Iris pigment epithelial cell (primary cell): ENCODE measurements around the gene RBM33.
"Not testable (repeated sequence)": the region's sequence is repeated elsewhere in the genome, so short reads cannot be mapped to it uniquely, and the experiment has no call there.

ENCODE experiments used
- DNase-seq: peaks from one replicate; pipeline ENCODE4 v3.0.0-alpha.2; 2011; ENCODE audit warnings: low read depth

Gene RBM33

DNA sequence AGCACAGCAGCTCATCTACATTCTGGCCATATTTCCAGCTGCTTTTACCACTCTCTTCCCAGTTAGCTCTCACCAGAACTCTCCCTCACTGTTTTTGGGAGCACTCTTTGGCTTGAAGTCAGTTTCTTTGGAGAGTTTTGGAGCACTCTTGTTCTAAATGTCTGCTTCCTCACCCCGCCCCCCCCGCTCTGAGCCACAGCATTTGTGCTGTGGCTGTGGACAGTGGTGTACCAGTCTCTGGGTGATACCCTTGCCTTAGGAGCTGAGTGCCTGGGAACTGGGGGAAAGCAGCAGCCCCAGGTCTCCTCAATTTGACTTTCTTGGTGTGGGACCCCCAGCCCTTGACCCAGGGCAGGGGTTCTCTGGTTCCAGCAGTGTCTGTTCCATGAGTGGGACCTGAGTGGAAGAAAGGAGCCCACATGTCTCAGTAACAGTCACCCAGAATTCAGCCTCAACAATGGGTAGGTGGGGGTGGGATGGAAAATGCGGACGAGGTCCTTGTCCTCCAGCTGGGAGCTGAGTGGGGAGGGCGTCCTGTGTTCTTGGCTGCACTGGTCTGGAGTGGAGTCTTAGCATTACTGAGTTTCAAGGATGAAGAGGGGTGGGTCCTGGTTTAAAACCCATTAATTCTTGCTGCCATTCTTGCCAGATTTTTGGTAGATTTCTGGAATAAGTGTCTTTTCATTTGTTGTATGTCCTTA lies 18.0 kb downstream of the RBM33 start:
- DNase-seq, result no peak

DNA sequence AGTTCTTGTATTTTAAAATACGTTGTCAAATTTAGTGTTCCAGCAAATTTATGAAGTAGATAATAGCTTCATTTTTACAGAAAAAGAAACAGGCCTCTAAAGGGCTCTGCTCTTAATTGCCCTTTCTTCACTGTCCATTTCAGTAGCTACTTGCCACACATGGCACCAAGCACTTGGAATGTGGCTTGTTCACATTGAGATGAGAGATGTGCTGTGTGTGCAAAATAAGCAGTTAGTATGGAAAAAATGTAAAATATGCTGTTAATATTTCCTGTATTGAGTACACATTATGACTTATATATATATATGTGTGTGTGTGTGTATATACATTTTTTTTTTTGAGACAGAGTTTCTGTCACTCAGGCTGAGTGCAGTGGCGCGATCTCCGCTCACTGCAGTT lies 19.5 kb downstream of the RBM33 start:
- DNase-seq, result no peak

DNA sequence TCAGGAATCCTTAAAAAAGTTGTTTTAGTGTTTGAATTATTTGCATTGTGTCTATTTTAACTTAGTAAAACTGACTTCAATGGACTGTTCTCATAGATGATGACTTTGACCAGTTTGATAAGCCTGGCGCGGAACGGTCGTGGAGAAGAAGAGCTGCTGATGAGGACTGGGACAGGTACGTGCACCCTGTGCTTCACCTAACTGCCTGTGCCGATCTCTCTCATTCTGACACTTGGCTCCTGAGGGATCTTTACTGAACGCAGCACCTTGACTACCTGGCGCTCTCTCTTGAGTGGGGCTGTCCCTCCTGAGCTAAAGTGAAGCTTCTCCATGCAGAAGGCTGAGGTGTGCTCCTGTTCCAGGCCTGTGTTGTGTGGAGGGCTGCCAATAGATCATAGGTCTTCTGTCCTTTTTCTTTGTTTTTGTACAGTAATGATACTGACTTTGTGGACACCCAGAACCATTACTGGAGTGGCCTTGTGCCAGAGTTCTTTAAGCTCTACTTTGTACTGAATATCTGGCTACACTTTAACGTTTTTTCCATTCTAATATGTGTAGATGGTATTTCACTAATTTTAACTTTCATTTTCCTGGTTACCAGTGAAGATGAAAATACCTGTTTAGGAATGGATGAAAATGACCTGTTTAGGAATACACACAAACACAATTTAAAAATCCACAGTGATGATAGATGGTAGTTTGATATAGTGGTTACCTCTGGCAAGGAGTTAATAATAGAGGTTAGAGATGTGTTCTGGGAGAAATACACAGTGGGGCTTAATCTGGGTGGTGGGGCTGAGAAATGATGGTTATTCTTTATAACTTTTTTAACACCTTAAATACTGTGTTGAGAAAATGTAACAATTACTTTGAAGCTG lies 20.9 kb downstream of the RBM33 start:
- DNase-seq, result no peak

DNA sequence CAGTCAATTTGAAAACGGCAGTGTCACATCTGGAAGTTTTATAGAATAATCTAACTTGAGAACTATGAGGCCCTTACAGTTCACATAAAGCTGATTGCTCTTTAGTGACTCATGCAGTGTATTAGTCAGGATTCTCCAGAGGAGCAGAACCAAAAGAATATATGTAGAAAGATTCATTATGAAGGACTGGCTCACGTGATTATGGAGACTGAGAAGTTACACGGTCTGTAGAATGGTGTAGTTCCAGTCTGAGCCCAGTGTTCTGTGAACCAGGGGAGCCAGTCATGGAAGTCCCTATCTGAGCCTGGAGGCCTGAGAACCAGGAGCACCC lies 21.5 kb downstream of the RBM33 start:
- peak; percentile 91 for DNase-seq

DNA sequence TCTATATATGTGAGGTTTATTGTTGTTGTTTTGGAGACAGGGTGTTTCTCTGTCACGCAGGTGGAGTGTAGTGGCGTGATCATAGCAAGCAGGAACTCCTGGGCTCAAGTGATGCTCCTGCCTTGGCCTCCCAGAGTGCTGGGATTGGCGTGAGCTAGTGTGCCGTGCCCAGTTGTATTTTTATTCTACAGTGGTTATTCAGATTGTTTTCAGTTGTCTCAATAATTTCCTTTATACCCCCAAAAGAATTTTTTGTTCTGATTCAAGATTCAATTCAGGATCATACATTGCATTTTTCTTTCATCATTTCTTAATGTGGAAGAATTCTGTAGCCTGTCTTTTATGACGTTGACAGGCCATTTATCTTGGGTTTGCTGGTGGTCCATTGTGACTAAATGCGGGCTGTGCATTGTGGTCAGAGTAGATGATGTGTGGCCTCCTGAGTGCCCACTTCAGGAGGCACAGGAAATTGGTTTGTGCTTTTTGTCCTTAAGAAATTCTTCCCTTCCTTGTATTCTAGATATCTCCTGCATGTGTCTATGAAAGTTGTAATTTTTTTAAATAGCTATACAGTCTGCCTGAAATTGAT lies 22.9 kb downstream of the RBM33 start:
- DNase-seq, result no peak

DNA sequence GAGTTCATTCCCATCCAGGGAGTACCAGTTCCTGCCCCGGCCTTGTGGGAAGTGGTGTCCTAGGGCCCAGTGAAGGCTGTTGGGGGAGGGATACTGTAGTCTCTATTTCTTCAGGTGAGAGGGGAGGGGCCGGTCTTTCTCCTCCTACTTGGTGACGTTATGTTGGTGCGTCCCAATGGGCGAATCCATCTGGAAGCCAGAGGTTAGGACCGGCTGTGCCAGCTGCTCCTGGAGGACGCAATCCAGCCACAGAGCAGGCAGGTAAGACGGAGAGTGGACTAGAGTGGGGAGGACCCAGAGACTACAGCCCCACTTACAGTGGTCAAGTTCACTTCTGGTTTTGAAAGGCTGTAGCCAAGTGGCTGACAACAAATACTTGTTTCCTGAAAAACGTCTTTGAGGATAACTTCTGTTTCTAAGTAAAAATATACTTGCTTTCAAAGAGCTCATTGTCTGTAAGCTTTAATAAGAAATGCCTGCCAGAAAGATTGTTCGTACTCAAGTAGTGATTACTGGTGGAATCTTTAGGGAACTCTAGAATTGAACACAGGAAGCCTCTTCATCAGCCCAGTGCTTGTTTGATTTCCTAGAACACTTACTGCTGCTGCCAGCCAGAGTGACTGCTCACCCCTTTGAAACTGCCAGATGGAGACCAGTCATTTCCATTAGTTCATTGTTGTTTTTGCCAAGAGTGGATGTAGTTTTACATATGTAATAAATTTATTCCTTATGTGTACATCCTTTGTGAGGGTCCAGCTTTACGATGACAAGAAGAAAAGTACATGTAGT lies 25.4 kb downstream of the RBM33 start:
- DNase-seq, result peak; percentile 45

DNA sequence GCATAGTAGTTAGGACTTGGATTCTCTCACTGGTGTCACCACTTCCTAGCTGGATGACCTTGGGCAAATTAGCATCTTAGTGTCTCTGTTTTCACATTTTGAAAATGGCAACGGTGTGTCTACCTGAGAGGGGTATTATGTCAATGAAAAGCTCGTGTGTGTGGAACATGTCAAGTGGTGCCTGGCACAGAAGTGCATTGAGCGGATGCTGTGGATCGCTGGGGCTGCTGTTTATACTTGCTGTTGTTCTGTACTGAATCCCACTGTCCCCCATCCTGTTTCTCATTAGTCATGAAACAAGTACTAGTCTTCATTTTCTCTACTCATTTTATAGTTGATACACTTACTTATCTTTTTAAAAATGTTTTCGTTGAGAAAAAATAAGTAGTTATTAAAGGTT lies 26.1 kb downstream of the RBM33 start:
- no peak for DNase-seq

DNA sequence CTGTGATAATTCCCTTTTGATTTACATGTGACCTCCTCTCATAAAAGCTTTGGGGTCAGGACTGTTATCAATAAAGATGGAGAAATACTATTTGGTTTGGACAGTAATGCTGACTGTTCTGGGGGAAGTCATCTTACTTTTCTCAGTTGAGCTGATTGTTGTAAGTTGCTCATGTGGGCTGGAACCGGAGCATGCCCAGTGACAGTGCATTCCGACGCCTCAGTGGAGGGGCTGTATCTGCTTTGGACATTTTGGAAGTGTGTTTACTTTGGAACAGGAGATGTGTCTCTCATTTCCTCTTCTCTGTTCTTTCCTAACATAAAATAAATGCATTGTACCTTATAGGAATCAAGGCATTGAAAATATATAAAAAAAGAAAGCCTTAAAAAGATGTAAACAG lies 30.1 kb downstream of the RBM33 start:
- DNase-seq, result peak; percentile 14

DNA sequence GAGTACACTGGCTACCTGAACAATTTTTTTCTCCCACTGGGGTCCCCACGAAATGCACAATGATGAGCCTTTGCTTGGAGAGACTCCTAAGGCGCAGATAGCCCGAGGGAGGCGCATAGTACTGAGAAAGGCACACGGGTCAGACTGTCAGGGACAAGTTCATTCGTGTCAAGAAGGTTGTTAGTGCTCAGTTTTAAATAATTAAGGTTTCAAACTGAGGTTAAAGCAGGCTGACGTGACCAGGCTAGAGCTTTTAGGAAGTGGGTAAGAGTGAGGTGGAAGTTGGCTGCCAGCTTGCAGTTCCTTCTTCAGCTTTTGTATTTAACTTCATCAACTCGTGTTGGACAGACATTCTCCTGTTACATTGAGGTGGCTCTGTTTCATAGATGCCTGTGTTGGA lies 31.6 kb downstream of the RBM33 start:
- DNase-seq, result no peak

DNA sequence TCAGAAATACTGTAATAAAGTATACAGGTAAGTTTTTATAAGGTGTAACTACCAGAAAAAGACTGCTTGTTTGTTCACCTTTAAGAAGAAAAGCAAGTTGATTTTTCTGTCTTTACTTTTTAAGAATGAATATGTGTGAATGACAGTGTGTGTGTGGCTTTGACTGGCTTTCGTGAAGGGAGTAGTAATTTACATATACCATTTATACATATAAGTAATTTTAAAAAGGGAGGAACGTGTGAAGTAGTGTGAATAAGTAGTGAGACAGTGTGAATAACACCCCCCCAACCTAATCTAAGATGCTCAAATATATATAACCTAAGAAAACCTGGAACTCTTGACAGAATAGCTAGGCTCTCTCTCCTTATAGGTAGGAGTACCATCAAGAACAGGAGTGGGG lies 33.2 kb downstream of the RBM33 start:
- no peak for DNase-seq

DNA sequence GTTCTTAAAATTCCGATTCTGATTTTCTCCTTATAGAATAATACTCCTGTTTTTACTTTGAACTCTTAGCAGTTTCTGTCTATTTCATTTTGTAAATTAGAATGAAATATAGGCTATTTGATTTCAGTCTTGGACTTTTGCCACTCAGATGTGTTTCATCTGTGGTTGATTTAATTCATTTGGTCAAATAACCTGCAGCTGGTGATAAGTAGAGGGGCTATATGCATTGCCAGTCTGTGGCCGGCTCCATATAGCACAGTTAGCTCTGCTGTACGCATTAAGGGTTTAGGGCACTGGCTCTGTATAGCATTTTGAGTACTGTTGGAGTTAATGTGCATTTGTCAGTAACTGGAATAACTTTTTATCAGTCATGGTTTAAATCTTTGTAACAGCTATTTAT lies 35.7 kb downstream of the RBM33 start:
- no peak for DNase-seq

DNA sequence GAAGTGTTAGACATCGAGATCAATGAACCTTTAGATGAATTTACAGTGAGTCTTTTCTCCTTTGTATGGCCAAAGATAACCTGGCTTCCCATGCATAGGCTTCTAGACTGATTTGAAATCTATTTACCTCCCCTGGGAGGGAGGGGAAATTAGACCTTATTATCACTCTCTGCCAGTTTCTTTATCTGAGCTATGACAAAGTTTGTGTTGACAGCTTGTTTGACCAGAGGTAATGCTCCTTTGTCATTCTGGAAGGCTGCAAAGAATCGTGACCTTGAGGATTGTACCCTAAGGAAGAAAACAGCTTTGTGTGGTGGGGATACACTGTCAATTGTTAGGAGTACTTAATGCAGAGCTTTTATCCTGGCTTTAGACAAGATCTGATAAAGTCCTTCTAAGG lies 36.4 kb downstream of the RBM33 start:
- DNase-seq, result no peak

DNA sequence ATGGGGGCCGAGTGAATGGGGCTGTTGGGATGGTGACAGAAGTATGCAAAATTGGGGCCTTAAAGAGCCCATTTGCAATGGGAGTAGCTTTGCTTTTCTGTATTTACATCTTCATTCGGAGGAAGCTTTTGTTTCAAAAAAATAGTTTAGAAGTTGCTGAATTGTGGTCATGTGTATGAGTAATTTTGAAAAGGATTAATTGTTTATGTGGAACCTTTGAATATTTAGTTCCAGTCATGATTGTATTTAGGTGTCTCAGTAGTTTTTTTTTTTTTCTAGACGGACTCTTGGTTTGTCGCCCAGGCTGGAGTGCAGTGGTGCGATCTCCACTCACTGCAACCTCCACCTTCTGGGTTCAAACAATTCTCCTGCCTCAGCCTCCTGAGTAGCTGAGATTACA lies 37.2 kb downstream of the RBM33 start:
- DNase-seq, result no peak

DNA sequence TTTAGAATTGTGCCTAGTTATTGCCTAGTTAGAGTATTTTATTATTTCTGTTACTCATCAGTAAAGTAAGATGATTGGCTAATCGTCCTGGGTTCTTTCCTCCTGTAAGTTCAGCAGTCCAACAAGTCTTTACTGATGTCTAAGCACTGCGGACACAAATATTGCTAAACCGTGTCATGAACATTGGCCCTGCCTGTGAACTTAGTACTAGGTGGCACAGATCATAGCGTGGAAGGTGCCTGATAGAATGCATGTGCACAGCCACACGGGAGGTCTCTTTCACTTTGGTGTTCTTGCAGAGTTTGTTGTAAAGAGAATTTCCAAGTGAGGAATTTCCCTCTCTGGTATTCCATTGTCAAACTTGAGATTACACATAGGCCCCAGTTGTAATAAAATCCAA lies 38.0 kb downstream of the RBM33 start:
- DNase-seq, result no peak

DNA sequence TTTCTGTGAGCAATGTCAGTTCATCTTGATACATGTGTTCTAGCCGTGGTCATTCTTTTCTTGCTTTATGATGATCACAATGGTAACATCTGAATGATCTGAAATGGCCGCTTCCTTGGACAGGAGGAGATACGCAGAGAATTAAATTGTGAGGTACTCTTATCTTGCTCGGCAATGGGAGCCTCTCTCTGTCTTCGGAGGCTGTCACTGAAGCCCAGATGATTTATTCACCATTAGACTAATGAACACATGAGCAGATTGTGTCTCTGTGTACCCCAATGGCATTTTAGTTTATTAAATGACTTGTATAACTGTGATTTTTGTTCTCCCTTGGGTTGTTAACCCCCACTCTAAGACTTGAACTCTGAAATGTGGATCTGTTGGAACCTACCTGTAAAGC lies 38.6 kb downstream of the RBM33 start:
- no peak for DNase-seq

DNA sequence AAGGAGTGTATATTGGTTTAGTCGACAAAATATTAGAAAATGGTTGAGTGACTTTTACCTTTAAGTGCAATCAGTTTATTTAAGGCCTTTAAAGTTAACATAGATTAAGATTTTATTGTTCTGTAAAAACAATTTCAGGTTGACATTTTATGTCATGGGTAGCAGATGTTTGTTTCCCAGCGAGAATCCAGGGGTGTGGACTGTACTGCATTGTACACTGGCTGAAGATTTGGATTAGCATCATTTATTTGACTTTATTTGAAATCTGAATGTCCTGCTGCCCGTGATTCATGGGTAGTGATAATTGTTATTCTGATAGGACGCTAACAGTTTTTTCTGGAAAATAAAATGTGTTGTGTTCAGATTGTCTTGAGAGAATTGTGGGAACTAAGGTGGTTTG lies 39.3 kb downstream of the RBM33 start:
- DNase-seq, result no peak

DNA sequence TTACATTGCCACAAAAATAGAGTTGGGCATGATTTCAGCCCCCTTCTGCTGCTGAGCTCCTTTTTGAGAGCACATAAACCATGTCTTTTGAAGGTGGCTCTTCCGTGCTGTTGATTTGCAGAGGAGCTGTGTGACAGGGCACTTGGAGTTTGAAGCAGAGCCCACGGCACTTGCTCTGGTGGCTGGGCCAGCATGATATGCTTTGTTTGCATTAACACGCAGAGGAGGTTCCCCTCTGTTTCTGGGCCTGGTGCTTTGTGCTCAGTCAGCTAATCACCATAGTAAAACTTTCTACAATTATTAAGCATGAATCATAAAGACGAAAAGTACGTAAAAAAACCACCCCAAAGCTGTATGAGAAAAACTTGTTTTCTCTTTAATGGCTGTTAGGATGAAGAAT lies 40.1 kb downstream of the RBM33 start:
- DNase-seq, result no peak

DNA sequence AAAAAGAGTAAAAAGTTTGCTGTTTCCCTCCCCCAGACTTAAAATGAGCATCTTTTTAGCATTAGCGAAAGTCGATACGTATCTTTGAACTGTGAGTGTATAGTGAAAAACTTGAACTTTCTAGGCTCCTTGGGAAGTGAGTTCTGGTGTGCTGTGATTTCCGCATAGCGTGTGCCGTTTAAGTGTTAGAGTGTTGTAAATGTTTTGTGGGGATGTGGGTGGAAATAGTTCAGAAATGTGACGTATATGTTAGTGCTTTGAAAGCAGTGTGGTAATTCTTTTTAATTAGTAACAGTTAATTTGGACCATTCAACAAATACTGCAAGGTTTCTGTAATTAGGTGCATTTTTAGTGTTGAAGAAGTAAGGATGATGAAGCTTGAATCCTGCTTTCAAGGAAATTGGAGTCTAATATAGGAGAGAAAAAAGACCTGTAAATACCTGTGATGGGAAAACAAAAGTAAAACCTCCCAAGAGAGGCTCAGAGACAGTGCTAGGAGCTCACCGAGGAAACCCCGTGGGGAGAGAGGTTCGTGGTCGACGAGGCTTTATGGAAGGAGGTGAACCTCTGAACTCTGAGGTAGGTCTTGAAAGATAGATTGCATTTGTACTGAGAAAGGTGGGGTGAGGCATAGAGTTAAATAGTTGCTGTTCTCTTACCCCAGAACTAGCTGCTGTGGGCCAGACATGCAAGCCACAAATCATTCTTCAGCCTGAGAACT lies 40.8 kb downstream of the RBM33 start:
- peak; percentile 17 for DNase-seq

DNA sequence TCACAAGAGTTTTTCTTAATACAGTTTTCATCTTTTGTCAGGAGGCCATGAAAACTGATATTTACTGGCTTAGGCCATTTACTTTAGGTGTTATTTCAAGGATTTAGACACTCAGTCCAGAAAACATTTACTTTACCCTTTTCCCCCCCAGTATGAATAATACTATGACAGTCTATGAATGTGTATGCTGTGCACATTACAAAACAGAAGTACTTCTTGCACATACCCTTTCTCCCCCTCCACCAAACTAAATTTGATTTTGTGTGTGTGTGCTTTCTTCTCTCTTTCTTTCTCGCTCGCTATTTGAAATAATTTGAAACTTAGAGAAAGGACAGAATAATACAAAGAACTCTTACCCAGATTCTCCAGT lies 41.3 kb downstream of the RBM33 start:
- DNase-seq, result no peak

DNA sequence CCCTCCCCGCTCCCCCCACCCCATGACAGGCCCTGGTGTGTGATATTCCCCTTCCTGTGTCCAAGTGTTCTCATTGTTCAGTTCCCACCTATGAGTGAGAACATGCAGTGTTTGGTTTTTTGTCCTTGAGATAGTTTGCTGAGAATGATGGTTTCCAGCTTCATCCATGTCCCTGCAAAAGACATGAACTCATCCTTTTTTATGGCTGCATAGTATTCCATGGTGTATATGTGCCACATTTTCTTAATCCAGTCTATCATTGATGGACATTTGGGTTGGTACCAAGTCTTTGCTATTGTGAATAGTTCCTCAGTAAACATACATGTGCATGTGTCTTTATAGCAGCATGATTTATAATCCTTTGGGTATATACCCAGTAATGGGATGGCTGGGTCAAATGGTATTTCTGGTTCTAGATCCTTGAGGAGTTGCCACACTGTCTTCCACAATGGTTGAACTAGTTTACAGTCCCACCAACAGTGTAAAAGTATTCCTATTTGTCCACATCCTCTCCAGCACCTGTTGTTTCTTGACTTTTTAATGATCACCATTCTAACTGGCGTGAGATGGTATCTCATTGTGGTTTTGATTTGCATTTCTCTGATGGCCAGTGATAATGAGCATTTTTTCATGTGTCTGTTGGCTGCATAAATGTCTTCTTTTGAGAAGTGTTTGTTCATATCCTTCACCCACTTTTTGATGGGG lies 42.3 kb downstream of the RBM33 start:
- not testable (repeated sequence) for DNase-seq

DNA sequence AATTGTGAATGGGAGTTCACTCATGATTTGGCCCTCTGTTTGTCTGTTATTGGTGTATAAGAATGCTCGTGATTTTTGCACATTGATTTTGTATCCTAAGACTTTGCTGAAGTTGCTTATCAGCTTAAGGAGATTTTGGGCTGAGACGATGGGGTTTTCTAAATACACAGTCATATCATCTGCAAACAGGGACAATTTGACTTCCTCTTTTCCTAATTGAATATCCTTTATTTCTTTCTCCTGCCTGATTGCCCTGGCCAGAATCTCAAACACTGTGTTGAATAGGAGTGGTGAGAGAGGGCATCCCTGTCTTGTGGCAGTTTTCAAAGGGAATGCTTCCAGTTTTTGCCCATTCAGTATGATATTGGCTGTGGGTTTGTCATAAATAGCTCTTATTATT lies 43.8 kb downstream of the RBM33 start:
- not testable (repeated sequence) for DNase-seq
